Colonic mucosa (tissue), 4 donors: ENCODE measurements around the gene PLK1. TPM values are rescaled to one million over a fixed set of nuclear protein-coding genes. Genes with fewer than 3 reads are reported as not detected.

Experiments
- DNase-seq: peaks from one replicate; pipeline ENCODE4 v3.0.0-alpha.2; 2020
- H3K27ac ChIP-seq: fragments of 200-600 bp; one replicate; pipeline ENCODE4 v1.8.0; 2021
- H3K27me3 ChIP-seq: fragments of 200-600 bp; one replicate; pipeline ENCODE4 v1.8.0; 2021
- H3K36me3 ChIP-seq: fragments of 200-600 bp; one replicate; pipeline ENCODE4 v1.8.0; 2021
- H3K4me1 ChIP-seq: fragments of 200-600 bp; one replicate; pipeline ENCODE4 v1.8.0; 2021; ENCODE audit warnings: mild to moderate bottlenecking
- H3K4me3 ChIP-seq: fragments of 200-600 bp; one replicate; pipeline ENCODE4 v1.8.0; 2021
- H3K9ac ChIP-seq, 2 donors: one replicate each; pipeline ENCODE4 v1.7.0; 2013; ENCODE audit warnings: control low read depth in 2 of 2, low read depth in 2 of 2, low read length in 2 of 2
- H3K9me3 ChIP-seq: fragments of 200-600 bp; one replicate; pipeline ENCODE4 v1.8.0; 2021
- CTCF ChIP-seq: fragments of 200-600 bp; IDR thresholded peaks from one replicate; pipeline ENCODE4 v1.8.0; 2022; ENCODE audit warnings: antibody characterized with exemption, mild to moderate bottlenecking
- intact Hi-C: fragments of 100-400 bp; cut with DNase I; formaldehyde crosslinking; loops from one replicate; pipeline ENCODE4 v1.14.1; 2022
- total RNA-seq, 2 donors: library from RNA; stranded (reverse); fragmentation: NEBNext Ultra II Directional in 1 of 2; extraction: Animal tissue kit (Norgen Biotek cat#: 25700) in 1 of 2; gene quantifications; one replicate each; pipeline ENCODE4 v1.2.1, GENCODE V29; 2021
- donor health status: healthy.
- donor health status: DM: no; HTN: no; CAD: no.
- donor health status: DM: no; HTN: no; CAD: no.

The PLK1 gene
- total RNA-seq, 2 donors from 2014 or later: 17.6 to 84.7 TPM

- intact Hi-C loops: no loop called here
- Histone ChIP-seq H3K4me3 (no peak overlapping the region), H3K9ac (no peak overlapping the region), H3K27me3 (no peaks in the 10 kb centered on the region), H3K9me3 (no peaks in the 10 kb centered on the region), H3K4me1 (no peaks in the 10 kb centered on the region), H3K36me3 (no peaks in the 10 kb centered on the region), H3K27ac (no peak overlapping the region)
- DNase-seq: no peak
- no peak for TF ChIP-seq CTCF
These were observed 4.8 kb downstream of the PLK1 start for GRCh38 chr16:23683487-23683886.

DNA sequence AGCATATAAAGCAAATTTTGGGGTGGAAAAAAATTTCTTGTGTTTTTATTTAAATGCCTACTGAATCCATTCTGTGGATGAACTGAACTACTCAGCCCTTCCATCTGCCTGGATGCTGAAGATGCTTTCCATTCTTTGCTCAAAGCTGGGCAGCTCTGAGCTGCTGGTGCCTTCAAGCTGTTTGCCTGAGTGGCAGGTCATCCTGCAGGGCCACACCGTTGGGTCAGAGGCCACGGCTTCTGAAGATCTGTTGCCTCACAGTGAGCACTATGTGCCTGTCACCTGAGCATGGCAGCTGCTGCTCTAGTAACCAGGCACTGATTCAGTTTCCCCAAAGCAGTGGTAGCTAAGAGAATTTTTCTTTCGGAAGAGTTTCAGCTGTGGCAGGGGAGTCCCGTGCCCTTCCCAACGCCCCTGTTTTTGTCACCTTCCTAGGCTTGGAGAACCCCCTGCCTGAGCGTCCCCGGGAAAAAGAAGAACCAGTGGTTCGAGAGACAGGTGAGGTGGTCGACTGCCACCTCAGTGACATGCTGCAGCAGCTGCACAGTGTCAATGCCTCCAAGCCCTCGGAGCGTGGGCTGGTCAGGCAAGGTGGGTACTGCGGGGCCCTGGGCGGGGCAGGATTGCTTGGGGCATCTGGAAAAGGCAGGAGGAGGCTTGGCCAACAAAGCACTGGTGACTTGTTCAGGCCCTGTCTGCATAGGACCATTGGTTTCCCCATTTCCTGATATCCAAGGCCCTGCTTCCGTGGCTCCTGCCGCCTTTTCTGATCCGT is 8.5 kb downstream of the PLK1 start:
- TF ChIP-seq CTCF: no peak
- Histone ChIP-seq H3K27me3 (no peaks in the 10 kb centered on the region), H3K9me3 (no peaks in the 10 kb centered on the region), H3K4me3 (no peak overlapping the region), H3K27ac (no peak overlapping the region), H3K9ac (no peak overlapping the region), H3K36me3 (peaks cover 6% of the 10 kb centered on the region), H3K4me1 (no peaks in the 10 kb centered on the region)
- intact Hi-C loops: no loop called here
- DNase-seq: no peak

- intact Hi-C loops: no loop called here
- Histone ChIP-seq H3K27ac (no peak overlapping the region), H3K9ac (no peak overlapping the region), H3K27me3 (no peaks in the 10 kb centered on the region), H3K9me3 (no peaks in the 10 kb centered on the region), H3K36me3 (peaks cover 6% of the 10 kb centered on the region), H3K4me3 (no peak overlapping the region), H3K4me1 (no peaks in the 10 kb centered on the region)
- no peak for DNase-seq
- no peak for TF ChIP-seq CTCF
These were observed 10.9 kb downstream of the PLK1 start for GRCh38 chr16:23689442-23690187.

- H3K36me3 ChIP-seq: peaks cover 6% of the 10 kb centered on the region
- TF ChIP-seq CTCF: no peak
These were observed 12.2 kb downstream of the PLK1 start for GRCh38 chr16:23690771-23691482.

DNA sequence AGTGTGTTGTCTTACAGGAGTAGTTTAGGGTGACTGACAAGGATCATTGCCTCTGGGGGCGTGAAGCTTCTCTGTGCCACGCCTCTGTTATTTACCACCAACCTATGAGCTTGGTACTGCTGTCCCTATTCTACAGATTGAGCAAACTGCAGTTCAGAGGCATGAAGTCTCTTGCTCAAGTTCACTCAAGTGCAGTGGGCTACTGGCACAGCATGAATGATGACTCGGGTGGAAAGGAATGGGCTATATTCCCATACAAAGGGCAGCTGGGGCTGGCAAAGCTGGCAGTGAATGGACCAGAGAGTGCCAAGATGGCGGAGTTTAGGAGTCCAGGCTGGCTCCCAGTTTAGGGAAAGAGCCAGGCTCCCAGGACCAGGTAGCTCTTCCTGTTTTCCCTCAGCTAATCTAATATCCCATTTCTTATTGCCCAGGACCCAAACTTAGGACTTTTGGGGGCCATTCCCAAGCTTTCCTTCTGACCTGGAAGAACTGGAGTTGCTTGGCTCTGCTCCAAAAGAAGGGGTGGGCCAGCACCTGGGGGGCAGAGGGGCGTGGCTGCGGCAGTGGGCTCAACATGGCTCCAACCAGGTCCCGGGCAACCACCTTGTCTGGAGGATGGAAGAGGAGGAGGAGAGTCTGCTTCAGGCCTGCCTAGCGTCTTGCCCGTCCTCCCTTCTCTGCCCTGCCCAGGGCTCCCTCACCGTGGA is 12.9 kb downstream of the PLK1 start:
- no peak overlapping the region for H3K27ac ChIP-seq
- no peak for TF ChIP-seq CTCF
- H3K4me1 ChIP-seq: no peaks in the 10 kb centered on the region
- H3K9me3 ChIP-seq: no peaks in the 10 kb centered on the region
- H3K36me3 ChIP-seq: peaks cover 6% of the 10 kb centered on the region
- no peaks in the 10 kb centered on the region for H3K27me3 ChIP-seq
- no peak overlapping the region for H3K4me3 ChIP-seq
- no peak for DNase-seq
- H3K9ac ChIP-seq: no peak overlapping the region
- intact Hi-C loops: no loop called here

More at GRCh38 chr16:23690771-23691482, 12.2 kb downstream of the PLK1 start:
- Histone ChIP-seq H3K27me3 (no peaks in the 10 kb centered on the region), H3K9ac (no peak overlapping the region), H3K27ac (no peak overlapping the region), H3K4me3 (no peak overlapping the region), H3K9me3 (no peaks in the 10 kb centered on the region), H3K4me1 (no peaks in the 10 kb centered on the region)
- intact Hi-C loops: no loop called here
- DNase-seq: no peak
